Endometrium (tissue), 2 donors: Measurements from ENCODE around the gene HLA-DPB1.

Experiments used
- FAIRE-seq: peaks from 2 replicates; lab custom pipeline; 2012; peaks lifted over from hg19 to GRCh38; lab: Jason Lieb, UNC
- donor health status: control.
- donor health status: control.

Gene HLA-DPB1

DNA sequence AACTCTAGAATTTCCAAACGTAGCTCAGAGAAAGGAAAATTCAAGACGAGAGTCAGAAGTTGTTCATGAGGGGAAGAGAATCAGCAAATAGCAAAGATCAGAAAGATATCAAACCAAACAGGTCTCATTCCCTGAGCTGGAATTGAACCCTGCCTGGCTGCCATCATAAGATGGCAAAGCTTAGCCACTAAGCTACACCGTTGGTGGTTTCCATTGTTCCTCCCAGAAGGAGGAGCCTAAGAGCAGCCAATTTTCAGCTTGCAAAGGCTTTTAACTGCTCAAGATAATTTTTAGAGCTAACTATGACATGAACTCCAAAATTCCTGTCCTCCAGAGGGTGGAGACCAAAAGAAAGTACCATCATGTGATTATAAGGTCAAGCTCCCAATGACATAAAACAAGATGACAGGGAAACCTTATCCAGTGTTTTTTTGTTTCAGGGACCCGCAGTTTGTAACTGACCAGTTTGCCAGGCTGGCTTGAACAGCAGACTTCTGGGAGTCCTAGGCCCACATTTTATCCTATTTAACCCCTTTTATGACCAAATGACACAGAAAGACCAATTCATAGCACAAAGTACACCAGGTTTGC lies 60.6 kb downstream of the HLA-DPB1 start:
- no peak for FAIRE-seq
